ENCODE measurements around the gene ZNHIT2.
A peak's percentile ranks its signal among the peaks of the same experiment; 100 is the strongest.

Gene ZNHIT2

DNA sequence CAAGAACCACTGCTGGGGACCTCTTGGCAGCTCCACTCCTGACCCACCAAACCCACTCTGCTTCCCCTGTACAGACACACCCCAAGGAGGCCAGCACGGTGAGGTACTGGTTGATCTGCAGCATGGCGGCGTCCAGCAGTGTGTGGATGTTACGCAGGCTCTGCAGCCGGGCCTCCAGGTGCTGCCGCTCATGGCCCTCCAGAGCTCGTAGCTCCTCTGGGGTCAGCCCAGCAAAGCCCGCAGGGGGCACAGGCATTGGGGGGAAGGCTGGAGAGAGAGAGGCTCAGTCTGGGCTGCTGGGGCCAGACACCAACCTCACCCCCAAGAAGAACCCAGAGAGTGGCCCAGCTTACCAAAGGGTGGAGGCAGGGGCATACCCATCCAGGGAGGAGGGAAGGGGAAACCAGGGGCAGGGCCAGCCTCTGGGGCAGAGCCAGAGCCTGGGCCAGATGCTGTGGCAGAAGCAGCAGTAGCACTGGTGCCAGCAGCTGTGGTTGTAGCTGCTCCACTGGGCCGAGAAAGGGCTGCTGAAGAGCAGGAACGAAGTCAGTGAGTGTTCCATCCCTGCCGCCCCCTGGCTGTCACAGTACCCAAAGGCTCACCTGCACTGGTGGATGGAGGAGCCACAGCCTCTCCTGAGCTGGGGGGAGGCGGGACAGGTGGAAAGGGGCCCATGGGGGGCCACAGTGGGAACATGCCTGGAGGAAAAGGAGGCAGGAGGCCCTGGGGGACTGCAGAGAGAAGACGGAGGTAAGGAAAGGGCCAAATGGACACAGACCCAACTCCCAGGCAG, 12.3 kb upstream of the ZNHIT2 start:
- TF ChIP-seq, protein P1, sequence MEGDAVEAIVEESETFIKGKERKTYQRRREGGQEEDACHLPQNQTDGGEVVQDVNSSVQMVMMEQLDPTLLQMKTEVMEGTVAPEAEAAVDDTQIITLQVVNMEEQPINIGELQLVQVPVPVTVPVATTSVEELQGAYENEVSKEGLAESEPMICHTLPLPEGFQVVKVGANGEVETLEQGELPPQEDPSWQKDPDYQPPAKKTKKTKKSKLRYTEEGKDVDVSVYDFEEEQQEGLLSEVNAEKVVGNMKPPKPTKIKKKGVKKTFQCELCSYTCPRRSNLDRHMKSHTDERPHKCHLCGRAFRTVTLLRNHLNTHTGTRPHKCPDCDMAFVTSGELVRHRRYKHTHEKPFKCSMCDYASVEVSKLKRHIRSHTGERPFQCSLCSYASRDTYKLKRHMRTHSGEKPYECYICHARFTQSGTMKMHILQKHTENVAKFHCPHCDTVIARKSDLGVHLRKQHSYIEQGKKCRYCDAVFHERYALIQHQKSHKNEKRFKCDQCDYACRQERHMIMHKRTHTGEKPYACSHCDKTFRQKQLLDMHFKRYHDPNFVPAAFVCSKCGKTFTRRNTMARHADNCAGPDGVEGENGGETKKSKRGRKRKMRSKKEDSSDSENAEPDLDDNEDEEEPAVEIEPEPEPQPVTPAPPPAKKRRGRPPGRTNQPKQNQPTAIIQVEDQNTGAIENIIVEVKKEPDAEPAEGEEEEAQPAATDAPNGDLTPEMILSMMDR (conservative IDR thresholded peaks at IDR 0.05), result no peak
- peak overlapping the region; percentile 12; the same call in 1 of the 2 replicates for H3K27ac ChIP-seq

DNA sequence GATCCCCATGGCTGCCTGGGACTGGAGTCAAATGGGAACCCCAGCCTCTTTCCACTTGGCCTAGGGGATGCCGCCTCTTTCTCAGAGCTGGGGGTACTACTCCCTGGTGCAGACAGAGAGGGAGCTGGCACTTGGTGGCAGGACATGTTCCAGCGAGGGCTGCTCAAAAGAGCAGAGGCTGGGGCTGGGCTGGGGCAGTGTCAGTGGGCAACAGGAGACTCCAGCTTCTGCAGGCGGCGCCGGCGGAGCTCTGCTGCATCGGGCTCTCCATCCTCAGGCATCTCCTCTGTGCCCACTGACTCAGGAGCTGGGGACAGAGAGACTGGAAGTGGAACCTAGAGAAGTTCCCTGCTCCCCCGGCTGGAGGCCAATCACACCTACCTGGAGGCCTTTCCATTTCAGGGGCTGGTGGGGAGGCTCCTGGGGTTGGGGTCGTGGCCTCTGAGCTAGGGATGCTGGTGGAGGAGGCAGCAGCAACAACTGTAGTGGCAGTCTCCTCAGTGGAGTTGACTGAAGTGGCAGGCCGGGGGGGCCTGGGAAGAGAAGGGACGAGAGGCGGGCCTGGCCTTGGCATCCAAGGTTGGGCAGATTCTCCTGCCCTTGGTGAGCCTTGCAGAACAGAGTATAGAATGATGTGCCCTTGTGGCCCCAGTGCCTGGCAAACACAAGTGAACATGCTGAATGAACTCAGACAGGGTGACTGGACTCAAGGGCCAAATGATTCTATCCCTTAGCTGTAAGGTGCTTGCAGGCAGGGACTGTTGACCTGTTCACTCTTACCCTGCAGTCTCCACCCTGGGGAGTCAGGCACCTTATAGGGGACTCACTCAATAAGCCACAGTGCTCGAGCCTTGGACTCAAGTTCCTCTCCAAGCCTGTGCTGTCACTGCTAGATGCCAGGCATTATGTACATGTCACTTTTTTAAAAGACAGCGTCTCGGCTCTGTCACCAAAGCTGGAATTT, 11.0 kb upstream of the ZNHIT2 start:
- peak overlapping the region; percentile 18 for H3K27ac ChIP-seq
- TF ChIP-seq, protein P1 (conservative IDR thresholded peaks at IDR 0.05), result no peak

DNA sequence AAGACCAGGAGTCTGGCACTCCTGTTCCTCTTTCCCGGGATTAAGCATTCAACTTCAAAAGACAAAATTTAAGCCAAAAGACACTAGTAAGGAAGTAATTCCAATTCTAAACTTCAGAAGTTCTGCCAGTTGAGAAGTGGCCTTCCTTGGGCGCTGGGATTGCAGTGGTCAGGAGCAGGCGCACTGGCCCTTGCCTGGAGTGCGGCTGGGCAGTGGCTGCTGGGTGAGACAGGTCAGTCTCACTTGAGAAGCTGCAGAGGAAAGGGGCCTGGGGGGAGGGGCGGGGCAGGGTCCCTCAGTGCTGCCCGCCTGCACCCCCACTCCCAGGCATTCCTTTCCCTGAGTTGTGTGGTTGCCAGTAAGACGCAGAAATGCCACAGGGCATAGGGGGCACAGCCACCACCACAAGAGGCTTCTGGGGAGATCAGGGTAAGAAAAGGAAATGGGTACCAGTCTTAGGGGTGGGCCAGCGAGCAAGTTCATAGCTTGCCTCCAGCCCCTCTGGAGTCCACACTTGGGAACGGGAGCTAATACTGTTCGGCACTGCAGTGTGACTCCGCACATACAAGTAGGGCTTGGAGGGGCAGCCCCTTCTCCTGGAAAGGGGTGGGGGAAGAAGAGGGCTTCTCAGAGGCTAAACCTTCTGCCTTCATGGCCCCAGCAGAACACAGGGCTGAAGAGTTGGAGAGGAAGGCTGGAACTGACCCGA, 10.1 kb upstream of the ZNHIT2 start:
- TF ChIP-seq, protein P1 (conservative IDR thresholded peaks at IDR 0.05), result no peak
- peak overlapping the region; percentile 18 for H3K27ac ChIP-seq

DNA sequence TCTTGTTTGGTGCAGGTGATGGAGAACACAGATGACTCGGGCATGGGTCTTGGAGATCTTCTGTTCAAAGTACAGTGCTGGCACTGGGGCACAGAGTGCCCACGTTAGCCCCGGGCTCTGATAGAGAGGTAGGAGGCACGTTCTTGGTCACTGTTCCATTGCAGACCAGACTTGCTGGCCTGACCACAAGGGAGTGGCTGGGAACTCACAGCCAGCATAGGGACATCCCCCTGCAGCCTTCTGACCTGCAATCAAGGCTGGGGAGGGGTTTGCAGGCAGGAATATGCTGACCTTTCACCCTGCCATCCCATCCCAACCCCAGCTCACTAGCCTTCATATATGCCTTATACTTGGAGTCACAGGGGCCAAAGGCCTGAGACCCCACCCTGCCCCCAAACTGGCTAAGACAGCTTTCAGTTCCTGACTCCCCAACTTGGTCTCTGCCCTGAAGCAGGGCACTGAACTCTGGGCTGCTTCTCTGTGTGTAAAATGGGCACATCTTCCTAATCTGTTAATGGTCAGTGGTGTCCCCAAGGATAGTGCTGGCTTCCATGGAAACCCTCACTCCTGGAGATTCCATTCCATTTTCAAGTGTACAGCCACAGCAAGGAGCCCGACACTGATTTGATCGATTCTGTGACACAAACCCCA, 9.2 kb upstream of the ZNHIT2 start:
- TF ChIP-seq, protein P1 (conservative IDR thresholded peaks at IDR 0.05), result no peak
- peak overlapping the region; percentile 18 for H3K27ac ChIP-seq

DNA sequence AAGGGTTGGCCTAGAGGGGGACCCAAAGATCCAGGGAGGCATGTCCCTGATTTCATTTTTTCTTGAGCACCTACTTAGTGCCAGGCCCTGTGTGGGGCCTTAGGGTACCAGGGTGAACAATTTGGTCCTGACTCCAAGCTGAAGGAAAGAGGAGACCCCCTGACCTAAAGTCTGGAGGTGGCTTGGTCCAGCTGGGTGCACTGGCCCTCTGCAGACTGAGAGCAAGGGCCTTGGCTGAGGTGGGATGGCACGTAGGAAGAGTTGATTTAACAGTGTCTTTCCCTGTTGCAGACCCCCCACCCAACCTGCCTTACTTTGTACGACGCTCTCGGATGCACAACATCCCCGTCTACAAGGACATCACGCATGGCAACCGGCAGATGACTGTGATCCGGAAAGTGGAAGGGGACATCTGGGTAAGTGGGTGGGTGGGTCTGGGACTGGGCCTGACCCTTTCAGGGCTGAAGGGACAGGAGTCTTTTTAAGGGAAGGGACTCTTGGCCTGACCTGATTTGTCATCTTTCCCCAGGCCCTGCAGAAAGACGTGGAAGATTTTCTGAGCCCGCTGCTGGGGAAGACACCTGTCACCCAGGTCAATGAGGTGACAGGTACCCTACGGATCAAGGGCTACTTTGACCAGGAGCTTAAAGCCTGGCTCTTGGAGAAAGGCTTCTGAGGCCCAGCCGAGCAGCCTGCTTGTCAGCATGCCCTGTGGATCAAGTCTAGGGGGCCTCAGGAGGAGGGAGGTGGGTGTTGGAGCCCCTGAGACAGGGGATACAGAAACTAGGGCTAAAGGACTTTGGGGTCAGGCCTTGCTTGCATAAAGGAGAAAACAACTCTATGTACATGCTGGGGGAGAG, 7.9 kb upstream of the ZNHIT2 start:
- H3K27ac ChIP-seq, result peak overlapping the region; percentile 18; the same call in 1 of the 2 replicates

More for the DNA sequence above, 7.9 kb upstream of the ZNHIT2 start:
- TF ChIP-seq, protein P1 (conservative IDR thresholded peaks at IDR 0.05), result no peak
